GM21381 (cell line): ENCODE data around the gene EXD3.
A peak's percentile ranks its signal among the peaks of the same experiment; 100 is the strongest.
"Not testable (repeated sequence)": the region's sequence is repeated elsewhere in the genome, so short reads cannot be mapped to it uniquely, and the experiment has no call there.

Experiments used
- ATAC-seq: cut with Tn5 transposase; IDR thresholded peaks from one replicate; pipeline ENCODE4 v1.9.1; 2021; ENCODE audit warnings: mild to moderate bottlenecking, moderate library complexity; ENCODE audit not compliant: unreplicated experiment

EXD3 gene

GRCh38 chr9:137459601-137460362, 36.8 kb upstream of the EXD3 start:
- ATAC-seq, result no peak

GRCh38 chr9:137459152-137459600, 36.2 kb upstream of the EXD3 start, which contains the start of gene NSMF:
TSS of gene NSMF (minus strand) at chr9:137459334. CDS start at chr9:137459102, 232 bp downstream.
- peak; percentile 71 for ATAC-seq

GRCh38 chr9:137458194-137459151, 35.5 kb upstream of the EXD3 start:
- ATAC-seq, result peak; percentile 10

GRCh38 chr9:137457406-137458193, 34.6 kb upstream of the EXD3 start:
- no peak for ATAC-seq

GRCh38 chr9:137456864-137457405, 34.0 kb upstream of the EXD3 start:
- ATAC-seq, result no peak

- no peak for ATAC-seq
Observed at GRCh38 chr9:137456061-137456863, 33.3 kb upstream of the EXD3 start.

- no peak for ATAC-seq
Observed at GRCh38 chr9:137455359-137455991, 32.5 kb upstream of the EXD3 start.

GRCh38 chr9:137454597-137455358, 31.8 kb upstream of the EXD3 start:
- no peak for ATAC-seq

GRCh38 chr9:137454145-137454596, 31.2 kb upstream of the EXD3 start:
- no peak for ATAC-seq

- peak; percentile 52 for ATAC-seq
Observed at GRCh38 chr9:137453643-137454081, 30.7 kb upstream of the EXD3 start.

GRCh38 chr9:137452761-137453642, 30.0 kb upstream of the EXD3 start:
- ATAC-seq, result no peak

- no peak for ATAC-seq
Observed at GRCh38 chr9:137452006-137452760, 29.2 kb upstream of the EXD3 start.

- not testable (repeated sequence) for ATAC-seq
Observed at GRCh38 chr9:137451264-137452005, 28.5 kb upstream of the EXD3 start.

- ATAC-seq, result not testable (repeated sequence)
Observed at GRCh38 chr9:137450539-137451222, 27.7 kb upstream of the EXD3 start.

GRCh38 chr9:137449931-137450538, 27.1 kb upstream of the EXD3 start:
- no peak for ATAC-seq
